Epithelial cell of esophagus (primary cell): ENCODE results near the gene KRT16.
"Not testable (repeated sequence)": the region's sequence is repeated elsewhere in the genome, so short reads cannot be mapped to it uniquely, and the experiment has no call there.

Experiments
- DNase-seq: peaks from one replicate; pipeline ENCODE4 v3.0.0; 2010; ENCODE audit warnings: low read depth
- H3K4me3 ChIP-seq: 2 replicates; pipeline ENCODE4 v1.5.1; 2011; ENCODE audit warnings: mild to moderate bottlenecking, low read length, control low read depth
- TF ChIP-seq, protein P1 (sequence below): IDR thresholded peaks from 2 replicates; pipeline ENCODE4 v1.5.1; 2011; ENCODE audit warnings: low read depth, mild to moderate bottlenecking, low read length, control low read depth, inconsistent platforms; ENCODE audit not compliant: insufficient read depth; ENCODE audit errors: missing control alignments

Gene KRT16

DNA sequence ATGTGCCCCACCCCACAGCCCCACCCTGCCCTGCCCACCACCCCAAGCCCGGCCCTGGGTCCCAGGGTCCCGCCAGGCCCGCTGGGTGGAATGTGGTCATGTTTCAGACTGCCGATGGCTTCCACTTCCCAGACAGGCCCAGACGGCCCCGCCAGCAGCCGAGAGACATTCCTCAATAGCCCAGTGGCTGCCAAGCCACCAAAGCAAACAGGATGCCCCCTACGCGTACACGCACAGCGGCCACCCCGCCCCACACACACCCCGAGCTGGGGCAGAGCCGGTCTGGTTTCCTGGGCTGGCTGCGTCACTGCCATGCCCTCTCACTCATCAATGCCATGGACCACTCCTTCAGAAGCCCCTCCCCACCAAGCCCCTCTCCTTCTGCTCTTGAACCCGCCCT, 13.0 kb upstream of the KRT16 start:
- DNase-seq: peak; percentile 97
- no peak overlapping the region for H3K4me3 ChIP-seq
- TF ChIP-seq, protein P1, sequence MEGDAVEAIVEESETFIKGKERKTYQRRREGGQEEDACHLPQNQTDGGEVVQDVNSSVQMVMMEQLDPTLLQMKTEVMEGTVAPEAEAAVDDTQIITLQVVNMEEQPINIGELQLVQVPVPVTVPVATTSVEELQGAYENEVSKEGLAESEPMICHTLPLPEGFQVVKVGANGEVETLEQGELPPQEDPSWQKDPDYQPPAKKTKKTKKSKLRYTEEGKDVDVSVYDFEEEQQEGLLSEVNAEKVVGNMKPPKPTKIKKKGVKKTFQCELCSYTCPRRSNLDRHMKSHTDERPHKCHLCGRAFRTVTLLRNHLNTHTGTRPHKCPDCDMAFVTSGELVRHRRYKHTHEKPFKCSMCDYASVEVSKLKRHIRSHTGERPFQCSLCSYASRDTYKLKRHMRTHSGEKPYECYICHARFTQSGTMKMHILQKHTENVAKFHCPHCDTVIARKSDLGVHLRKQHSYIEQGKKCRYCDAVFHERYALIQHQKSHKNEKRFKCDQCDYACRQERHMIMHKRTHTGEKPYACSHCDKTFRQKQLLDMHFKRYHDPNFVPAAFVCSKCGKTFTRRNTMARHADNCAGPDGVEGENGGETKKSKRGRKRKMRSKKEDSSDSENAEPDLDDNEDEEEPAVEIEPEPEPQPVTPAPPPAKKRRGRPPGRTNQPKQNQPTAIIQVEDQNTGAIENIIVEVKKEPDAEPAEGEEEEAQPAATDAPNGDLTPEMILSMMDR: no peak

- peak within 1 kb of the TSS; percentile 66 for H3K4me3 ChIP-seq
- DNase-seq: peak; percentile 100
- TF ChIP-seq, protein P1: no peak
Measured at GRCh38 chr17:41624208-41625101, 11.9 kb upstream of the KRT16 start, which contains the start of gene KRT17. Gene KRT17 (minus strand): TSS chr17:41624575. CDS start chr17:41624509, 66 bp downstream.

DNA sequence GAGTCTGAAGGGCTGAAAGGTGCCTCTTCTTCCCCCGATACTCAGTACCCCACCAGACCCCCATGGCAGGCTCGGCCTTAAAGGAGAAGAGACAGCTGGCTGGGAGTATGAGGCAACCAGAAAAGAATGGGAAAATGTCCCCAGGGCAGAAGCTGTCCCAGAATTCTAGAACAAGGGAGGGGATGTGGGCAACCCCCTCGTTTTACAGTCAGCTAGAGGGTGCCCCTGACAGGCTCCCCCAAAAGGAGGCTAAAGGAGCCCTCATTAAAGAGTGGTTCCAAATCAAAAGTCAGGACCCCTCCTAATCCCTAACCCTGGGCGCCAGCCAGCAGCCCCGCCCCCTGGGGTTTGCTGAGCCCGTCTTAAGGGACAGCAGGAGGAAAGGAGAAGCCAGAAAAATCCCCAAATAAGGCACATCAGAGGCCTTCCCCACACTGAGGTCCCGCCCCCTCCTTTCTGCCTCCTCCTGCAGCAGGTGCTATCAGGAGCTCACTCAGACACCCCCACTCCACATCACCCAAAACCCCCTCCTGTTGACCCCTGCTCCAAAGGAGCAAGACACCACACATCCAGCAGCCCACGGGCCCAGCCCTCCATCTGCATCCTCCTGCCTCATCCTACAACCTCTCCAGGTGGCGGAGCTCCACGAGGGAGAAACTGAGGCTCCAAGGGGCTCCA, 10.8 kb upstream of the KRT16 start:
- DNase-seq: peak; percentile 23
- H3K4me3 ChIP-seq: peak overlapping the region; percentile 66

- DNase-seq: peak; percentile 60
- H3K4me3 ChIP-seq: peak overlapping the region; percentile 66
Measured at GRCh38 chr17:41622340-41623183, 10.0 kb upstream of the KRT16 start.

DNA sequence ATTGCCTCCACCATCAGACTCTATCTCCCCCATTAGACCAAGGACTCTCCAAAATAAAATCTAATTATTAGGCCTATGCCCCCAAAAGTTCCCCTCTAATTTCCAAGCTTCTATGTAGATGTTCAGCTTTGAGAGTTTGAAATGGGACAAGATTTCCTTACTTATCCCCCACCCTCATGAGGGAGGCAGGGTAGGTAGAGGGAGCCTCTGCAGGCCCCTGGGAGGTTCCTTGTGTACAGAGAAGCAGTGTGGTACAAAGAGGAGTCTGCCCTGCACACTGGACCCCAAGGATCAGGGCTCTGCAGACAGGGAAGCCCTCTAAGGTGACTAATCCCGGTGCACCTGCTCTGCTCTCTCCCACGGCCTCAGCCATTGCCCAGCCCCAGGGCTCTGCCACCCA, 9.3 kb upstream of the KRT16 start:
- TF ChIP-seq, protein P1: no peak
- peak overlapping the region; percentile 66 for H3K4me3 ChIP-seq
- peak; percentile 78 for DNase-seq

DNA sequence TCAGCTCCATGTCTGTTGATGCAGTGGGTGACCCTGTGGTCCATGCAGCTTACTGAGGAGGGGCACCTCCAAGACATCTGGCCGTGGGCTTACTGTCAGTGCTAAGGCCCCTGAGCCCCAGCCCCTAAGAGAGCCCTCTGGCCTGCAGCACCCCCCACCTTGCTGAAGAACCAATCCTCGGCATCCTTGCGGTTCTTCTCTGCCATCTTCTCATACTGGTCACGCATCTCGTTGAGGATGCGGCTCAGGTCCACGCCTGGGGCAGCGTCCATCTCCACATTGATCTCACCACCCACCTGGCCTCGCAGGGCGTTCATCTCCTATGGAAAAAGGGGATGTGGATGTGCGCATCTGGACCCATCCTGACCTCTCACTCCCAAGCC, 8.9 kb upstream of the KRT16 start:
- DNase-seq: peak; percentile 93

DNA sequence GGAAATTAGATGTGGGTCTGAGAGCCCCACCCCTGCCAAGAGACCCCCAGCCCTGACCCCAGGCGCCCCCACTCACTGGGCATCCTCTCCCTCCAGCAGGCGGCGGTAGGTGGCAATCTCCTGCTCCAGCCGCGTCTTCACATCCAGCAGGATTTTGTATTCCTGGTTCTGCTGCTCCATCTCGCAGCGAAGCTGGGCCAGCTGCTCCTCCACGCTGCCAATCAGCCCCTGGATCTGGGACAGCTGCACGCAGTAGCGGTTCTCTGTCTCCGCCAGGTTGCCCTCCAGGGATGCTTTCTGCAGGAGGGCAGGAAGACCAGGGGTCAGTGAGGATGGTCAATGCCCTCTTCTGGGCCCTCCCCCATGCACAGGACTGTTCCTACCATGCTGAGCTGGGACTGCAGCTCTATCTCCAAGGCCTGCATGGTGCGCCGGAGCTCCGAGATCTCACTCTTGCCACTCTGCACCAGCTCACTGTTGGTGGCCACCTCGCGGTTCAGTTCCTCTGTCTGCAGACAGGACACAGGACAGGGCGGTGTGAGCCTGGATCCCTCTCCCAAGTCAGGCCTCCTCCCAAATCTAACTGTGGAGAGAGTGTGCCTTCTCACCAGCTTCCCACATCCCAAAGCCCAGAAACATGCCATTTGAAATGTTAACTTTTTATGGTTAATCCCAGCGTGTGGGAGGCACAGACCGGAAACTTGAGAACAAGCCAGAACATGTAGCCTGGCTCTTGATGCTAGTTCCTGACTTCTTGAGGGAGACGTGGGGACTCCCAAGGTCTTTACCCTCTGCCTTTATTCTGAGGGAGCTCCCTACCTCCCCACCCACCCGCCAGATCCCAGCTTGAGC, 8.2 kb upstream of the KRT16 start:
- H3K4me3 ChIP-seq: peak overlapping the region; percentile 66
- peak; percentile 93 for DNase-seq
- TF ChIP-seq, protein P1: peak; percentile 36

More for the DNA sequence above, 8.9 kb upstream of the KRT16 start:
- H3K4me3 ChIP-seq: peak overlapping the region; percentile 66

GRCh38 chr17:41619927-41620582, 7.5 kb upstream of the KRT16 start:
- not testable (repeated sequence) for H3K4me3 ChIP-seq
- peak; percentile 95 for DNase-seq
